Spleen (tissue), 11 donors: Measurements from ENCODE around the gene FCHO1. TPM values are rescaled to one million over a fixed set of nuclear protein-coding genes. Genes with fewer than 3 reads are reported as not detected.
A peak's percentile ranks its signal among the peaks of the same experiment; 100 is the strongest.

Source experiments
- DNase-seq: peaks from one replicate; pipeline ENCODE4 v3.0.0-alpha.2; 2020
- H3K27ac ChIP-seq, 8 donors: fragments of 200-600 bp; sonication (generic) in 7 of 8; 1 replicate in 4 of 8; 2 replicates in 4 of 8; pipeline versions ENCODE4 v1.5.0 to v1.8.0; 2016 to 2021; ENCODE audit warnings: inconsistent platforms in 4 of 8, mild to moderate bottlenecking in 4 of 8, moderate library complexity in 1 of 8
- H3K27me3 ChIP-seq, 7 donors: fragments of 200-600 bp; sonication (generic) in 6 of 7; replicated peaks in 1 of 7; 1 replicate in 4 of 7; 2 replicates in 3 of 7; pipeline versions ENCODE4 v1.5.0 to v1.8.0; 2016 to 2021; ENCODE audit warnings: inconsistent platforms in 3 of 7, mild to moderate bottlenecking in 1 of 7
- H3K36me3 ChIP-seq, 6 donors: fragments of 200-600 bp; sonication (generic) in 5 of 6; 1 replicate in 4 of 6; 2 replicates in 2 of 6; pipeline versions ENCODE4 v1.5.0 to v1.8.0; 2016 to 2021; ENCODE audit warnings: inconsistent platforms in 2 of 6
- H3K4me1 ChIP-seq, 6 donors: fragments of 200-600 bp; sonication (generic) in 5 of 6; 1 replicate in 3 of 6; 2 replicates in 3 of 6; pipeline versions ENCODE4 v1.5.0 to v1.8.0; 2016 to 2021; ENCODE audit warnings: inconsistent platforms in 3 of 6
- H3K4me3 ChIP-seq, 8 donors: fragments of 200-600 bp; sonication (generic) in 7 of 8; 1 replicate in 4 of 8; 2 replicates in 4 of 8; pipeline versions ENCODE4 v1.5.0 to v1.8.0; 2016 to 2021; ENCODE audit warnings: inconsistent platforms in 4 of 8, mild to moderate bottlenecking in 4 of 8, moderate library complexity in 2 of 8
- H3K9me3 ChIP-seq, 8 donors: fragments of 200-600 bp; sonication (generic) in 7 of 8; 1 replicate in 4 of 8; 2 replicates in 4 of 8; pipeline versions ENCODE4 v1.5.0 to v1.8.0; 2016 to 2021; ENCODE audit warnings: inconsistent platforms in 4 of 8
- POLR2A ChIP-seq, 3 donors: fragments of 450-650 bp; IDR thresholded peaks; one replicate each; pipeline ENCODE4 v1.5.1; 2017; ENCODE audit warnings: antibody characterized with exemption in 3 of 3, mild to moderate bottlenecking in 1 of 3
- POLR2AphosphoS5 ChIP-seq, 3 donors: sonication (generic); formaldehyde crosslinking; IDR thresholded peaks; one replicate each; pipeline ENCODE4 v1.5.1; 2017; ENCODE audit warnings: antibody characterized with exemption in 3 of 3
- WGBS, 5 donors: extraction: QIAGEN DNeasy Blood & Tissue Kit in 3 of 5; methylation state at CpG; one replicate each; pipeline versions ENCODE4 v1.1.5 to v1.1.7; 2013 to 2018; 5-methylcytosine and 5-hydroxymethylcytosine counted together
- intact Hi-C: fragments of 100-400 bp; cut with DNase I; formaldehyde crosslinking; loops from one replicate; pipeline ENCODE4 v1.15.0; 2023; ENCODE audit warnings: low total_unique reads
- polyA plus RNA-seq, 3 donors: library from polyadenylated mRNA; stranded (reverse); fragments of 200-250 nt; gene quantifications; one replicate each; pipeline ENCODE4 v1.2.1, GENCODE V29; 2013
- total RNA-seq, 7 donors: library from RNA; depleted of rRNA in 3 of 7; stranded (reverse); fragments of >200 nt in 3 of 7; fragmentation: NEBNext Ultra II Directional in 4 of 7; extraction: Animal tissue kit (Norgen Biotek cat#: 25700) in 4 of 7; gene quantifications; one replicate each; pipeline versions ENCODE4 v1.1.0 to v1.2.1, GENCODE V29; 2016 to 2021
- TF ChIP-seq, protein P1 (sequence below), 11 experiments: fragments of 200-600 bp in 7 of 11; fragments of 450-650 bp in 4 of 11; sonication (generic) in 4 of 11; IDR thresholded peaks in 8 of 11; conservative IDR thresholded peaks in 3 of 11; 1 replicate in 7 of 11; 2 replicates in 4 of 11; pipeline versions ENCODE4 v1.4.0 to v1.8.0; 2016 to 2021; ENCODE audit warnings: antibody characterized with exemption in 11 of 11, inconsistent platforms in 4 of 11, mild to moderate bottlenecking in 1 of 11
- donor health status: healthy with polysubstance abuse.
- donor health status: DM: no; HTN: no; CAD: no; lungs with moderate emphysema.
- donor health status: DM: no; HTN: no; CAD: no.
- donor health status: Bipolar disorder and iron deficiency.
- donor health status: healthy.
- donor health status: DM: no; HTN: no; CAD: no.
- donor health status: DM: yes; HTN: yes; CAD: no.

FCHO1 gene
- total and polyA plus RNA-seq, 10 donors: 11.3 to 48.3 (median 25.2) TPM

DNA sequence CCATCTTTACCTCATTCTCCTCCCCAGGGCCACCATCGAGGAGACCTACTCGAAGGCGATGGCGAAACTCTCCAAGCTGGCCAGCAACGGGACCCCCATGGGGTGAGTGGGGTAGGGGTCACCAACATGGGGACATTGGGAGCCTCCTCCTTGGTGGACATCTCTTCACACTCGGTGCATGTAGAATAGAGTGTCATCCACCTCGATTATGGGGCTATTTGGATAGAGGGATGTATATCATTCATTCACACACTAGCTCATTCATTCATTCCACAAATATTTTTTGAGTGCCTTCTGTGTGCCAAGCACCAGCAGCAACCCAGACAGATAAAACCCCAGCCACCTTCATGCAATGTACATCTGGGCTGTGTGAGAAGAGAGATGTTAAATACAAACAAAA, 13.1 kb downstream of the FCHO1 start:
- Histone ChIP-seq H3K36me3 (peaks cover 0 to 77% (median 16%) of the 10 kb centered on the region in 6 donors), H3K4me1 (peaks cover 0 to 54% (median 17%) of the 10 kb centered on the region in 6 donors), H3K9me3 (no peaks in the 10 kb centered on the region), H3K27ac (peak overlapping the region in 7 of 8 donors; percentile 61 to 89 (median 81)), H3K4me3 (peak overlapping the region in 1 of 8 donors; percentile 39), H3K27me3 (no peaks in the 10 kb centered on the region)
- WGBS, 5 donors: 89 to 97% (median 93%) methylated on average over 6 to 7 of the region's 7 CpGs
- TF ChIP-seq POLR2A (IDR thresholded peaks at IDR 0.05): no peak
- TF ChIP-seq, protein P1, sequence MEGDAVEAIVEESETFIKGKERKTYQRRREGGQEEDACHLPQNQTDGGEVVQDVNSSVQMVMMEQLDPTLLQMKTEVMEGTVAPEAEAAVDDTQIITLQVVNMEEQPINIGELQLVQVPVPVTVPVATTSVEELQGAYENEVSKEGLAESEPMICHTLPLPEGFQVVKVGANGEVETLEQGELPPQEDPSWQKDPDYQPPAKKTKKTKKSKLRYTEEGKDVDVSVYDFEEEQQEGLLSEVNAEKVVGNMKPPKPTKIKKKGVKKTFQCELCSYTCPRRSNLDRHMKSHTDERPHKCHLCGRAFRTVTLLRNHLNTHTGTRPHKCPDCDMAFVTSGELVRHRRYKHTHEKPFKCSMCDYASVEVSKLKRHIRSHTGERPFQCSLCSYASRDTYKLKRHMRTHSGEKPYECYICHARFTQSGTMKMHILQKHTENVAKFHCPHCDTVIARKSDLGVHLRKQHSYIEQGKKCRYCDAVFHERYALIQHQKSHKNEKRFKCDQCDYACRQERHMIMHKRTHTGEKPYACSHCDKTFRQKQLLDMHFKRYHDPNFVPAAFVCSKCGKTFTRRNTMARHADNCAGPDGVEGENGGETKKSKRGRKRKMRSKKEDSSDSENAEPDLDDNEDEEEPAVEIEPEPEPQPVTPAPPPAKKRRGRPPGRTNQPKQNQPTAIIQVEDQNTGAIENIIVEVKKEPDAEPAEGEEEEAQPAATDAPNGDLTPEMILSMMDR (IDR thresholded peaks at IDR 0.05 in 8 of 11, conservative IDR thresholded peaks at IDR 0.05 in 3 of 11): no peak
- no peak for TF ChIP-seq POLR2AphosphoS5 (IDR thresholded peaks at IDR 0.05)
- intact Hi-C loops: no loop called here
- DNase-seq: no peak

DNA sequence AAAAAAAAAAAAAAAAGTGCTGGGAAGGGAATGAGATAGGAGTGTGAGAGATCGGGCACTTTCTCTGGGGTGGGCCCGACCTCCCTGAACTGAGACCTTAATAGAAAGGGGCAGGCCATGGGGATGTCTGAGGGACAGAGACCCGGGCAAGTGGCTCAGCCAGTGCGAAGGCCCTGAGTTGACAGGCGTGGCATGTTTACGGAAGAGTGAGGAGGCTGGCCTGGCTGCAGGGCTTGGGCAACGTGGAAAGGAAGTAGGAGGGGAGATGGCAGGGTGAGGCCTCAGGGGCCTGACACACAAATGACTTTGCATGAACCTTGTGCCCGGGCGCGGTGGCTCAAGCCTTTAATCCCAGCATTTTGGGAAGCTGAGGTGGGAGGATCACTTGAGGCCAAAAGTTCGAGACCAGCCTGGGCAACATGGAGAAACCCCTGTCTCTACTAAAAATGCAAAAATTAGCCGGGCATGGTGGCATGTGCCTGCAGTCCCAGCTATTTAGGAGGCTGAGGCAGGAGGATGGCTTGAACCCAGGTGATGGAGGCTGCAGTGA, 13.9 kb downstream of the FCHO1 start:
- Histone ChIP-seq H3K27ac (peak overlapping the region in 7 of 8 donors; percentile 61 to 89 (median 81)), H3K27me3 (no peaks in the 10 kb centered on the region)
- peak; percentile 93 for DNase-seq

DNA sequence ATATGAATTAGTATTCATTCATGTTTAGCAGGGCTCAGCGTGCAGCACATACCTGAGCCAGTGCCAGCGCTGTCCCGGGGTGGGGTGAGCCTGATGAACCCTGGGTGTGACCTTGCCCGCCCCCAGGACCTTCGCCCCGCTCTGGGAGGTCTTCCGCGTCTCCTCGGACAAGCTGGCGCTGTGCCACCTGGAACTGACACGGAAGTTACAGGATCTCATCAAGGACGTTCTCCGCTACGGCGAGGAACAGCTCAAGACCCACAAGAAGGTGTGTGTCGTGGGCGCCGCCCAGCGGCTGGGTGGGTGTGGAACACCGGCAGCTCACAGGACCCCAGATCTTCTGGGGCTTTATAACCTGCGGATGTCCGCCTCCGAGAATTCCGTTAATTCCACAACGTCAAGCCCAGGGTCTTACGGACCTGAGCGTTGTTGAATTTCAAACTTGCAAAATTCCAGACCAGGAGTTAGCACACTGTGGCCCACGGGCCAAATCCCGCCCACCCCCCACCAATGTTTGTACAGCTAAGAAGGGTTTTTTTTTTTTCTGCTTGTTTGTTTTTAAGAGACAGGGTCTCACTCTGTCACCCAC, 15.4 kb downstream of the FCHO1 start:
- TF ChIP-seq POLR2AphosphoS5 (IDR thresholded peaks at IDR 0.05): peak; percentile 63 to 79 (median 63)
- TF ChIP-seq POLR2A (IDR thresholded peaks at IDR 0.05): no peak
- TF ChIP-seq, protein P1 (IDR thresholded peaks at IDR 0.05 in 8 of 11, conservative IDR thresholded peaks at IDR 0.05 in 3 of 11): peak; percentile 56 to 84 (median 78)
- intact Hi-C loops: loop anchor here (5.0 kb wide), 1 partner anchor 54 kb away; no protein-coding TSS in a partner anchor
- 27 to 46% (median 34%) methylated on average over 23 to 29 of the region's 29 CpGs for WGBS, 5 donors
- no peaks in the 10 kb centered on the region for H3K9me3 ChIP-seq
- H3K4me1 ChIP-seq: peaks cover 0 to 39% (median 17%) of the 10 kb centered on the region in 6 donors
- peak overlapping the region in 3 of 8 donors; percentile 3 to 89 (median 49) for H3K27ac ChIP-seq
- peak overlapping the region in 1 of 8 donors; percentile 13 for H3K4me3 ChIP-seq
- H3K36me3 ChIP-seq: peaks cover 0 to 93% (median 30%) of the 10 kb centered on the region in 6 donors
- DNase-seq: peak; percentile 94
- H3K27me3 ChIP-seq: no peaks in the 10 kb centered on the region

More for the DNA sequence above, 13.9 kb downstream of the FCHO1 start:
- intact Hi-C loops: loop anchor here (5.0 kb wide), 1 partner anchor 53 kb away; no protein-coding TSS in a partner anchor
- TF ChIP-seq POLR2A (IDR thresholded peaks at IDR 0.05) (no peak), POLR2AphosphoS5 (IDR thresholded peaks at IDR 0.05) (peak; percentile 64 to 78 (median 76))
- TF ChIP-seq, protein P1 (IDR thresholded peaks at IDR 0.05 in 8 of 11, conservative IDR thresholded peaks at IDR 0.05 in 3 of 11): no peak
- WGBS, 5 donors: 30 to 51% (median 36%) methylated on average over 12 of the region's 12 CpGs
- peaks cover 0 to 47% (median 17%) of the 10 kb centered on the region in 6 donors for H3K4me1 ChIP-seq
- no peaks in the 10 kb centered on the region for H3K9me3 ChIP-seq
- peaks cover 0 to 83% (median 18%) of the 10 kb centered on the region in 6 donors for H3K36me3 ChIP-seq
- peak overlapping the region in 1 of 8 donors; percentile 39 for H3K4me3 ChIP-seq

DNA sequence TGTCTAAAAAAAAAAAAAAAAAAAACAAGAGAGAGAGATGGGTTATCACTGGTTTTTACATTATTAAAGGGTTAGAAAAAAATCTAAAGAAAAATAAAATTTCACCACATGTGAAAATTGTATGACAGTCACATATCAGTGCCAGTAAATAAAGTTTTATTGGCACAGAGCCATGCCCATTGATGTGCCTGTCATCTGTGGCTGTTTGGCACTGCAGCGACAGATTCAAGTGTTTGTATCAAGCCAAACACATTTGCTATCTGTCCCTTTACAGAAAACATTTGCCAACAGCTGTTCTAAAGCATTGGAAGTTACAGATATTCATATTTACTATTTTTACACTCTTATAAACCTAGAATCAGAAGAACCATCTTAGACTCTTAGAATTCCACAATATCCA, 16.3 kb downstream of the FCHO1 start:
- Histone ChIP-seq H3K27ac (no peak overlapping the region), H3K9me3 (no peaks in the 10 kb centered on the region), H3K4me1 (peaks cover 0 to 39% (median 17%) of the 10 kb centered on the region in 6 donors), H3K4me3 (no peak overlapping the region), H3K36me3 (peaks cover 0 to 96% (median 38%) of the 10 kb centered on the region in 6 donors), H3K27me3 (no peaks in the 10 kb centered on the region)
- no peak for DNase-seq
- TF ChIP-seq, protein P1 (IDR thresholded peaks at IDR 0.05 in 8 of 11, conservative IDR thresholded peaks at IDR 0.05 in 3 of 11): no peak
- TF ChIP-seq POLR2AphosphoS5 (IDR thresholded peaks at IDR 0.05) (no peak), POLR2A (IDR thresholded peaks at IDR 0.05) (no peak)
- intact Hi-C loops: loop anchor here (5.0 kb wide), 1 partner anchor 55 kb away; no protein-coding TSS in a partner anchor
- WGBS, 5 donors: 76 to 93% (median 80%) methylated on average over 1 of the region's 1 CpG
